ENCODE results near the gene THEM4.
"Not testable (repeated sequence)": the region's sequence is repeated elsewhere in the genome, so short reads cannot be mapped to it uniquely, and the experiment has no call there.

DNA sequence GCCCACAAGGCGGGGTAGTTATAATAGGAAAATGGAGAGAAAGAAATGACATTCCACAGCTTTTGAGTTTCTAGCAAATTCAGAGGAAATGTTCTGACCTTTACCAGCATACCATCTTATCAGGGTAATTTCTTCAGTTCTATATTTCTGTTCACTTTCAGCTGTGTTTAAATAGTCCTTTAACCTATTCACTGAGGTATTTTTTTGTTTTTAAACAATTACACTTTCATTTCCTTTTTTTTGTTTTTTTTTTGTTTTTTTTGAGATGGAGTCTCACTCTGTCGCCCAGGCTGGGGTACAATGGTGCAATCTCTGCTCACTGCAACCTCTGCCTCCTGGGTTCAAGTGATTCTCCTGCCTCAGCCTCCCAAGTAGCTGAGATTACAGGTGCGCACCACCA lies 24.9 kb downstream of the THEM4 start:
- TF ChIP-seq, protein P1, sequence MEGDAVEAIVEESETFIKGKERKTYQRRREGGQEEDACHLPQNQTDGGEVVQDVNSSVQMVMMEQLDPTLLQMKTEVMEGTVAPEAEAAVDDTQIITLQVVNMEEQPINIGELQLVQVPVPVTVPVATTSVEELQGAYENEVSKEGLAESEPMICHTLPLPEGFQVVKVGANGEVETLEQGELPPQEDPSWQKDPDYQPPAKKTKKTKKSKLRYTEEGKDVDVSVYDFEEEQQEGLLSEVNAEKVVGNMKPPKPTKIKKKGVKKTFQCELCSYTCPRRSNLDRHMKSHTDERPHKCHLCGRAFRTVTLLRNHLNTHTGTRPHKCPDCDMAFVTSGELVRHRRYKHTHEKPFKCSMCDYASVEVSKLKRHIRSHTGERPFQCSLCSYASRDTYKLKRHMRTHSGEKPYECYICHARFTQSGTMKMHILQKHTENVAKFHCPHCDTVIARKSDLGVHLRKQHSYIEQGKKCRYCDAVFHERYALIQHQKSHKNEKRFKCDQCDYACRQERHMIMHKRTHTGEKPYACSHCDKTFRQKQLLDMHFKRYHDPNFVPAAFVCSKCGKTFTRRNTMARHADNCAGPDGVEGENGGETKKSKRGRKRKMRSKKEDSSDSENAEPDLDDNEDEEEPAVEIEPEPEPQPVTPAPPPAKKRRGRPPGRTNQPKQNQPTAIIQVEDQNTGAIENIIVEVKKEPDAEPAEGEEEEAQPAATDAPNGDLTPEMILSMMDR (IDR thresholded peaks at IDR 0.05) = not testable (repeated sequence)
- not testable (repeated sequence) for TF ChIP-seq POLR2A (IDR thresholded peaks at IDR 0.05)

Data from Peyer's patch (tissue), 4 donors.